Urinary bladder (tissue), 4 donors: ENCODE data around the gene PMCH. TPM values are rescaled to one million over a fixed set of nuclear protein-coding genes. Genes with fewer than 3 reads are reported as not detected.
"Not testable (repeated sequence)": the region's sequence is repeated elsewhere in the genome, so short reads cannot be mapped to it uniquely, and the experiment has no call there.

Source experiments
- DNase-seq: peaks from one replicate; pipeline ENCODE4 v3.0.0-alpha.2; 2015; ENCODE audit errors: extremely low spot score
- H3K27ac ChIP-seq: one replicate; pipeline ENCODE4 v1.5.1; 2013; ENCODE audit warnings: low read depth, mild to moderate bottlenecking, moderate library complexity
- H3K36me3 ChIP-seq: one replicate; pipeline ENCODE4 v1.6.1; 2013; ENCODE audit warnings: mild to moderate bottlenecking, moderate library complexity; ENCODE audit not compliant: insufficient read depth
- H3K4me1 ChIP-seq: one replicate; pipeline ENCODE4 v1.6.1; 2013; ENCODE audit warnings: mild to moderate bottlenecking, moderate library complexity; ENCODE audit not compliant: insufficient read depth
- H3K4me3 ChIP-seq: one replicate; pipeline ENCODE4 v1.5.1; 2013; ENCODE audit warnings: low read depth, low read length
- WGBS: extraction: QIAGEN DNeasy Blood & Tissue Kit; methylation state at CpG from one replicate; pipeline ENCODE4 v1.1.7; 2013; 5-methylcytosine and 5-hydroxymethylcytosine counted together
- polyA plus RNA-seq: library from polyadenylated mRNA; stranded (reverse); fragments of 200-250 nt; gene quantifications from one replicate; pipeline ENCODE4 v1.2.3, GENCODE V29; 2013
- small RNA-seq: library from RNA; depleted of rRNA; stranded (forward); fragments of <200 nt; gene quantifications from one replicate; pipeline ENCODE3, GENCODE V24; 2014
- total RNA-seq: library from RNA; depleted of rRNA; stranded (reverse); fragments of >200 nt; gene quantifications from one replicate; pipeline ENCODE4 v1.2.3, GENCODE V29; 2014
- donor health status: healthy with polysubstance abuse.
- donor health status: healthy.

Gene PMCH
- total and polyA plus RNA-seq, 2 donors: not detected

- no peak for DNase-seq
- Histone ChIP-seq H3K4me1 (no peaks in the 10 kb centered on the region), H3K4me3 (no peak overlapping the region), H3K27ac (no peak overlapping the region), H3K36me3 (no peaks in the 10 kb centered on the region)
- 96% methylated on average over 2 of the region's 2 CpGs for WGBS
Measured at GRCh38 chr12:102174117-102174516, 23.5 kb downstream of the PMCH start.

- no peak for DNase-seq
- H3K4me1 ChIP-seq: no peaks in the 10 kb centered on the region
- no peak overlapping the region for H3K27ac ChIP-seq
- H3K36me3 ChIP-seq: no peaks in the 10 kb centered on the region
- H3K4me3 ChIP-seq: no peak overlapping the region
Measured at GRCh38 chr12:102172436-102172835, 25.2 kb downstream of the PMCH start.

GRCh38 chr12:102171951-102172350 lies 25.7 kb downstream of the PMCH start:
- Histone ChIP-seq H3K4me1 (no peaks in the 10 kb centered on the region), H3K4me3 (no peak overlapping the region), H3K36me3 (no peaks in the 10 kb centered on the region), H3K27ac (no peak overlapping the region)
- DNase-seq: no peak

DNA sequence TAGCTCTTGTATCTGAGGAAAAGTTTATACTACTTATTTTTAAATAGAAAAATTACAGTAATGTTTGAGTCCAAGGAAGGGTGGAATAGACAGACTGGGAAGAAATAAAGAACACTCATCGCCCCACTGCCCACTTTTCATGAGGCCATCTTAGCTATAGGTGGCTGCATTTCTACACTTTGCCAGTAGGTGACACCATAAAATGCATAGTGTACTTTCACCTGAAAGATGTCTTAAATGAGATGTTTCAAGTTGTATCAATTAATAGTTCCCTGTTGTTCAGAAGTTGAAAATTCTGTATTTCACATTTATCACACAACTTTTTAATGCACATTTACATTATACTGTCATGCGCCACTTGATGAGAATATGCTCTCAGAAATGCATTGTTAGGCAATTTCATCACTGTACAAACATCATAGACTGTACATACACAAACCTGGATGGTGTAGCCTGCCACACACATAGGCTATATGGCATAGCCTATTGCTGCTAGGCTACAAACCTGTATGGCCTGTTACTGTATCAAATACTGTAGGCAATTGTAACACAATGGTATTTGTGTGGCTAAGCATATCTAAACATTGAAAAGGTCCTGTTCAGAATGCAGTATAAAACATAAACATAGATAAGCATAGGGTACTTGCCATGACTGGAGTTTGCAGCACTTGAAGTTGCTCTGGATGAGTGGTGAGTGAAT lies 27.6 kb downstream of the PMCH start:
- Histone ChIP-seq H3K4me1 (no peaks in the 10 kb centered on the region), H3K27ac (no peak overlapping the region), H3K4me3 (no peak overlapping the region), H3K36me3 (no peaks in the 10 kb centered on the region)
- 96% methylated on average over 2 of the region's 2 CpGs for WGBS
- DNase-seq: no peak

GRCh38 chr12:102167821-102168604 lies 29.6 kb downstream of the PMCH start:
- DNase-seq: no peak
- H3K36me3 ChIP-seq: no peaks in the 10 kb centered on the region
- H3K4me1 ChIP-seq: no peaks in the 10 kb centered on the region
- H3K4me3 ChIP-seq: no peak overlapping the region
- H3K27ac ChIP-seq: no peak overlapping the region

DNA sequence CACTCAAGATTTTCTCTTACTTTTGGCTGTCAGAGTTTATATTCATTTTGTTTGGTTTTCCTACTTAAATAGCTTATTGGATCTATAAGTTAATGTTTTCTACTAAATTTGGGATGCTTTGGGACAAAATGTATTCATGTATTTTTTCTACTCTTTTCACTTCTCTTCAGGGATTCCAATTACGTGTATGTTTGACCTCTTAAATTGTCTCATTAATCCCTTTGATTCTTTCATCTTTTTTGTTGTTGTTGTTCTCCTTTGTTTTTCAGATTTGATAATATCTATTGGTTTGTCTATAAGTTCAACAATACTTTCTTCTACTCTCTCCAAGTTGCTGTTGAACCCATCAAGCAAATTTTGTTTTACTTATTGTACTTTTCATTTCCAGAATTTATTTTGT lies 34.2 kb downstream of the PMCH start:
- Histone ChIP-seq H3K4me3 (no peak overlapping the region), H3K4me1 (no peaks in the 10 kb centered on the region), H3K36me3 (no peaks in the 10 kb centered on the region), H3K27ac (no peak overlapping the region)
- WGBS: 93% methylated on average over 1 of the region's 1 CpG
- no peak for DNase-seq

- WGBS: 98% methylated on average over 3 of the region's 3 CpGs
- not testable (repeated sequence) for H3K27ac ChIP-seq, H3K4me1 ChIP-seq
Measured at GRCh38 chr12:102155206-102155605, 42.4 kb downstream of the PMCH start.

DNA sequence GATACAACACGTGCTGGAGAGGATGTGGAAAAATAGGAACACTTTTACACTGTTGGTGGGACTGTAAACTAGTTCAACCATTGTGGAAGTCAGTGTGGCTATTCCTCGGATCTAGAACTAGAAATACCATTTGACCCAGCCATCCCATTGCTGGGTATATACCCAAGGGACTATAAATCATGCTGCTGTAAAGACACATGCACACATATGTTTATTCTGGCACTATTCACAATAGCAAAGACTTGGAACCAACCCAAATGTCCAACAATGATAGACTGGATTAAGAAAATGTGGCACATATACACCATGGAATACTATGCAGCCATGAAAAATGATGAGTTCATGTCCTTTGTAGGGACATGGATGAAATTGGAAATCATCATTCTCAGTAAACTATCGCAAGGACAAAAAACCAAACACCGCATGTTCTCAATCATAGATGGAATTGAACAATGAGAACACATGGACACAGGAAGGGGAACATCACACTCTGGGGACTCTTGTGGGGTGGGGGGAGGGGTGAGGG lies 50.5 kb downstream of the PMCH start:
- H3K27ac ChIP-seq, H3K4me1 ChIP-seq, H3K4me3 ChIP-seq, DNase-seq, H3K36me3 ChIP-seq: not testable (repeated sequence)
- WGBS: 97% methylated on average over 4 of the region's 4 CpGs

More at GRCh38 chr12:102155206-102155605, 42.4 kb downstream of the PMCH start:
- not testable (repeated sequence) for H3K36me3 ChIP-seq, DNase-seq, H3K4me3 ChIP-seq

Small RNA genes within 50 kb of the gene (small RNA-seq; reads per million reads assigned to genes)
- not detected for gene RN7SL793P

Other genes starting within 250 kb of the PMCH start
- 82.1 TPM for gene WASHC3, start 135.8 kb downstream of the PMCH start, total RNA-seq
- 70.4 TPM for gene WASHC3, start 135.8 kb downstream of the PMCH start, polyA plus RNA-seq
- gene NUP37, start 77.7 kb downstream of the PMCH start, total RNA-seq: 34.9 TPM
- gene NUP37, start 77.7 kb downstream of the PMCH start, polyA plus RNA-seq: 22.8 TPM
- 21.4 TPM for gene PARPBP, start 77.7 kb downstream of the PMCH start, total RNA-seq
- 1.5 TPM for gene PARPBP, start 77.7 kb downstream of the PMCH start, polyA plus RNA-seq